AG08396 (cell line): ENCODE results near the gene EPHB2.
"Not testable (repeated sequence)": the region's sequence is repeated elsewhere in the genome, so short reads cannot be mapped to it uniquely, and the experiment has no call there.

Experiments
- DNase-seq: peaks from one replicate; pipeline ENCODE4 v3.0.0; 2012; ENCODE audit warnings: low spot score, mixed read lengths

EPHB2 gene

DNA sequence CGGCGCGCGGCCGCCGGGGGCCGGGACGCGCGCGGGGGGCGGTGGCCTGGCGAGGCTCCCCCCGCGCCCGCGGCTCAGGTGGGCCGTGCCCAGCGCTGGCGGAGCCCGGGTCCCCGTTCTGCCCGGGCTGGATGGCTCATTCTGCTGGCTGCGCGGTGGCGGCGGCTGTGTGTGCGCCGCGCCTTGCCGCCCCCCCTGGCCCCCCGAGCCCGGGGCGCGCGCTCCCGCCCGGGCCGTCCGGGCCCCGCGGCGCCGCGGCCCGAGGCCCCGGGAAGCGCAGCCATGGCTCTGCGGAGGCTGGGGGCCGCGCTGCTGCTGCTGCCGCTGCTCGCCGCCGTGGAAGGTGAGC is at the start of gene EPHB2:
TSS of gene EPHB2 (plus strand) at position 139 of the 349 bp plus-strand sequence. CDS start at position 283, 144 bp downstream.
- DNase-seq, result peak; percentile 92

- no peak for DNase-seq
Measured at GRCh38 chr1:22661880-22662279, 48.8 kb upstream of the EPHB2 start.

DNA sequence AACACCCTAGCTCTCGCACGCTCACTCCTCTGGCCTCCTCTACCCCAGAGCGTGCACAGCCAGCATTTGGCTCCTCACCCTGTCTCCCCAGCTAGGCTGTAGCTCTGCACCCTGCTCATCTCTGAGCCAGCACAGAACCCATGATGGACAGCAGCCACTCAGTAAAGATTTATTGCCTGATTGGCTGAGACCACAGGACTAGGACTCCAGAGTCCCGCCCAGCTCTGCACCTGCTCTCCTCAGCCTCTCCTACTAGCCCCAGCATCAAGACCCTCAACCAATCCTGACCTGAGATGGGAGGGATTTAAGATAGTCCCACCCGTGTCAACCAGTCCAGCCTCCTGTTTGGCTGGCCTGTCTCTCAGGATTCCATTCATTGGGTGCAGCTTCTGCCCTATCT is 48.3 kb upstream of the EPHB2 start:
- DNase-seq, result no peak

- no peak for DNase-seq
Measured at GRCh38 chr1:22662986-22663408, 47.6 kb upstream of the EPHB2 start.

DNA sequence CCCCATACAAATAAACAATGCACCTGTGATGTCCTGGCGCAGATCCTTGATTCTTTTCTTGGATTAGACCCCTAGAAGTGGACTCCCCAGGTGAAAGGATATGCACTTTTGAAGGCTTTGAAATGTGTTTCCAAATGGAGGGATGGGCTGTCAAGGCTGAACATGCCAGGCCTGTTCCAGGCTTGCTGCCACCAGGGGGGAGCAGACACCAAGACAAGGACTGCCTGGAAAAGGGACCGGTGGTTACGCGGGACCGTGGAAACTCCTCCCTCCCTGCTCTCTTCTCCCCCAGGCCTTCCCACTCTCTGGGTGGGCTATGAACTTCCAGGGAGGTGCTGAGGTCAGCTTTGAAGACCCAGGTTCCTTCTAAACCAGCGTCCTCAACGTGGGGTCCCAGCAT is 44.9 kb upstream of the EPHB2 start:
- peak; percentile 58 for DNase-seq

DNA sequence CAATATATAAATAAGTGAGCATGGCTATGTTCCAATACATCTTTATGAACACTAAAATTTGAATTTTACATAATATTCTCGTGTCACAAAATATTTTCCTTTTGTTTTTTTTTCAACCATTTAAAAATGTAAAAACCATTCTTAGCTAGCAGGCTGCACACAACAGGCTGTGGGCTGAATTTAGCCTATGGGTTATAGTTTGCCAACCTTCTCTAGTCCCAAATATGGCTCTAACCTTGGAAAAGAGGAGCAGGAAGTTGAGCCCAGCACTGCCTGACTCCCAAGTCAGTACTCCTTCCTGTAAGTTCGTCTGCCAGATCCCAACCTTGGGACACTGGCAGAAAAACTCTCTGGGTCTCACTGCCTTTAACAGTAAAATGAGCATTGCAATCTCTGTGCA is 44.2 kb upstream of the EPHB2 start:
- no peak for DNase-seq

GRCh38 chr1:22668840-22669239 is 41.8 kb upstream of the EPHB2 start:
- not testable (repeated sequence) for DNase-seq

DNA sequence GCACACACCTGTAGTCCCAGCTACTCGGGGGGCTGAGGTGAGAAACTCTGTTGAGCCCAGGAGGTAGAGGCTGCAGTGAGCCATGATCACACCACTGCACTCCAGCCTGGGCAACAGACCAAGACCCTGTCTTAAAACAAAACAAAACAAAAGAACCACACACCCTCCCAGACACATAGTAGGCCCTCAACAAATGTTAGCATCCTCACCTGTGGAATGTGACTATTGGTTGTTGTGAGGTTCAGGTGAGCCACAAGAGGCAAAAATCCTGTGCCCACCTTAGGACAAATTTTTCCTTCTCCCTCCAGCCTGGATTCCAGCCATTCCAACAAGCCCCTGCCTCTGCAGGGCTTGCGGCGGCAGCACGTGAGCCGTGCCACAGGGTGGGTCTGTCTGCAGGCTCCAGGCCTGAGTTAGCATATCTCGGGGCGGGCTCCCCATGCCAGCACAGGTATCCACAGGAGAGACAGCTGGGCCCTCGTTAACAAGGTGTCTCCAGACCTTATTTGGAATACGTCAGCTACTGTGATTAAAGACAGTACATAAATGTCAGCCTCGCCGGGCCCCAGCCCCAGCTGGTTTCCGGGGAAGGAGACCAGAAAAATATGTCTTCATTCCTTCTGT is 40.2 kb upstream of the EPHB2 start:
- DNase-seq, result no peak

DNA sequence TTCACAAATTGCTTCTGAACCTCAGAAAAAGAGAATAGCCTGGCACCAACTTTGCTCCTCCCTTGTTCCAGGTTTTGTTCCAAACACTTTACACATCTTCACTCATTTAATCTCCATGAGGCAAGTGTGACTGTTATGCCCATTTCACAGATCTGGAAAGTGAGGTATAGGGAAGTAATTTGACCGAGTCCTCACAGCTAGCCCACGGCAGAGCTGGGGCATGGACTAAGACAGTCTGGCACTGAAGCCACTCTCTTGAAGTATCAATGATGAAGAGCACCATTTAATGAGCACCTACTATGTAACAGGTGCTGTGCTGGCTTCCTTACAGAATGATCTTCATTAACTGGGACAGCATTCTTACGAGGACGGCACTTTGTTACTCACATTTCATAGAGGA is 38.6 kb upstream of the EPHB2 start:
- no peak for DNase-seq

DNA sequence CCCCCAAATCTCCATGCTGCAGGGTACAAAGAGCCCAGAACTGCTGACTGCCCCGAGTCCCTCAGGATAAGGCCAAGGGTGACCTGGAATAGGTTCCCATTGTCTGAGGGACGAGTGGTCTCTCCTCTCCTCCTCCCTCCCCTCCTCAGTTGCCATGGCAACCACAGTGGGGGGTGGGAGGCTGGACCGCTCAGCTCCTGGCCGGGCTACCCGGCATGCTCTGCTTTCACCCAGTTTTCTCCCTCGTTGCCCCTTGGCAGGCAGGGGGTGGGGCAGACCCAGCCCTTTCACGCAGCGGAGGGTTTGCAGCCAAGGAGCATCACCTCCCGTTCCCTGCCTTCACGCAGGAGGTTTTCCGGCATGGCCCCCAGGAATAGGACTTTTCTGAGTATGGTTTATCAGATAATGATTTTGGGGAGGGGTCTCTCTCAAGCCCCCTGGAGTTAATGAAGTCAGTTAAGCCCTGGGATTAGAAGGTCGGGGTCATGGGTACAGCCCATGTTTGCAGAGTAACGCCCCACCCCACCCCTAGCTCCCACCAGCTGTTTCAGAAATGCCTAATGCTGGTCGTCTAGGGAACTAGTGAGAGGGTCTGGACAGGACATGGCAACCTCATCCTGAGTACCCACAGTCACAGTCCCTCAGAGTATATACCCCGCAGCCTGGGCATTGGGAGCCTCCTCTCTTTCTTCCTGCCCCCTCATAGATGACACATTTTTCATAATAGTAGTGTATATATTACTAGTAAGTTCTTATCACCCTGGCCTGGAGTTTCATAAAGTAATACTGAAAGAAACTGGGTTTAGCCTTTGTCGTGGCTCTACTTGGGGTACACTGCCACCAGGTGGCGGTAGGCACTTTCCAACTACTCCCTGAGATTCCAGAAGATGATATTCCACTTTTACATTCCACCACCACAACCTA is 36.9 kb upstream of the EPHB2 start:
- DNase-seq, result peak; percentile 81

GRCh38 chr1:22674410-22674749 is 36.3 kb upstream of the EPHB2 start:
- DNase-seq, result no peak

GRCh38 chr1:22676151-22676550 is 34.5 kb upstream of the EPHB2 start:
- DNase-seq, result not testable (repeated sequence)

- no peak for DNase-seq
Measured at GRCh38 chr1:22676916-22677583, 33.6 kb upstream of the EPHB2 start.

- DNase-seq, result no peak
Measured at GRCh38 chr1:22677931-22678896, 32.4 kb upstream of the EPHB2 start.

DNA sequence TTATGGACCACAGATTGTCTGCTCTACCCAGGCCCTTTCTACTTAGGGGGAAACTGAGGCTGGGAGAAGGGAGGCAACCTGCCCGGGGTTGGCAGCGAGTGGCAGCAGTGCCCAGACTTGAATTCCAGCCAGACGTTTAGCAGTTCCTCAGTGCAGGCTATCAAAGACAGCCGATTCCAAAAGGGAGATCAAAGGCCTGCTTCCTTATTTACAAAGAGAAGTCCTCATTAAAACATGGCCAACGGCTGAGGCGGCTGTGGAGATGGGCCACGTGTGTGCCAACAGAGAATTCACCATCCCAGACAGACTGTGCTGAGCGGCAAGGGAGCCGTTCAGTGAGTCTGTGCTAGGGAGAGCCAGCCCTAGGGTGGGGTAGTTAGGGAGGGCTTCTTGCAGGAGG is 29.9 kb upstream of the EPHB2 start:
- DNase-seq, result no peak

- no peak for DNase-seq
Measured at GRCh38 chr1:22681556-22682276, 28.9 kb upstream of the EPHB2 start.

GRCh38 chr1:22683547-22683946 is 27.1 kb upstream of the EPHB2 start:
- no peak for DNase-seq

DNA sequence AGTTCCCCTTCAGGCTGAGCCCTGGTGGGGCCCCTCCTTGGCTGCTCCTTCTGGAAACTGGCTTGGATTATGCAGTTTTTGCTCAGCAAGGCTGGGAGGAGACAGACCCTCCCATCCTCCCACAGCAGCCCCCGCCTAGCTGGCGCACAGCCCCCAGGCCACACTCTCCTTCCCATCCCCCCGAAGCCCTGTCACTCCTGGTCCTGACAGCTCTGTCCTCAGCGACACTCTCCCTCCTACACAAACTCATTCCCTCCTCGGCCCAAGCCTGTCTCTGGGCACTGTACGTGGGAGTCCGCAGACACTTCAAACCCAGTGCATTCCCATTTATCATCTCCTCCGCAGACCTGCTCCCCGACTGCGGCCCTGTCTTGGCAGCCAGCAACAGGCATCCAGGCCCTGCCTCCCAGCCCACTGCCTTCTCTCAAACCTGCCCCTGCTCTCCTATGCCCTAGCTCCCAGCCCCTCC is 25.0 kb upstream of the EPHB2 start:
- DNase-seq, result no peak

GRCh38 chr1:22687191-22687590 is 23.4 kb upstream of the EPHB2 start:
- DNase-seq, result no peak

DNA sequence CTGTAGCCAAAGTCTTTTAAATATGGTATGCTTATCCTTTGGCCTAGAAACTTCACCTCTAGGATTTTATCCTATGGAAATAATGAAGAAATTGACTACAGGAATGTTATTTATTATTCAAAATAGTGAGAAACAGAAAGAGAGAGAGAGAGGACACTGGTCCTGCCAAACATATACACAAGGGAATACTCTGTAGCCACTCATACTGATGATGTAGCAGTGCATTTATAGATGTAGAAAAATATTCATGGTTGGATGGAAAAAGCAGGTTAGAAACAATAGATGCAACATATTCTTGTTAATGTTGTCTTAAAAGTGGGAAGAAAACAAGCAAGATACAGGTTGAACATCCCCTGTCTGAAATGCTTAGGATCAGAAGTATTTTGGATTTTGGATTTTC is 22.2 kb upstream of the EPHB2 start:
- no peak for DNase-seq

DNA sequence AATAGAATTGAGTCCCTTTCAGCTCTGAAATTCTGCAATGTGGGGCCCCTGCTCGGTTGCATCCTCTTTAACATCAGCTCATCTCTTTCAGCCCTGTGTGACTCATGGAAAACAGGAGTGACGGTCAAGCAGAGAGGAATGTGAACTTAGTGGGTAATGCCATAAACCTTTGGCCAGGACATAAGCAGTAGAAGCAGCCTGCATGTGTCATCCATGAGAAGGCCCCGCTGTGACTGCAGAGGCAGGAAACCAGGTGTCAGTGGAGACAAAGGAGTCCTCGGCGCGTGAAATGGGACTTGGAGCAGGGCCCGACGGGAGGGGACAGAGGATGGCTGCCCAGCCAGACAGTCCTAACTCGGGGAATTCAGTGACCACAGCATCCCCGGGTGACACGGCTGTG is 21.1 kb upstream of the EPHB2 start:
- peak; percentile 87 for DNase-seq
